HEK293T (cell line): Measurements from ENCODE around the gene LRRC27.

Experiments
- CTCF ChIA-PET: fragments of 350-600 bp; formaldehyde crosslinking; extraction: SDS; loops from one replicate; lab custom pipeline; 2021; ENCODE audit warnings: antibody characterized with exemption, inconsistent platforms; lab: Yijun Ruan, JAX
- POLR2A ChIA-PET: fragments of 350-600 bp; formaldehyde crosslinking; extraction: SDS; loops from one replicate; lab custom pipeline; 2020; ENCODE audit warnings: antibody characterized with exemption, inconsistent platforms; lab: Yijun Ruan, JAX
- DNase-seq: peaks from one replicate; pipeline ENCODE4 v3.0.0; 2012; ENCODE audit warnings: mixed read lengths; ENCODE audit errors: extremely low spot score
- ARNT ChIP-seq: fragments of 450-650 bp; IDR thresholded peaks from 2 replicates; pipeline ENCODE4 v1.6.1; 2017; ENCODE audit warnings: mild to moderate bottlenecking
- BHLHE40 ChIP-seq: fragments of 450-650 bp; IDR thresholded peaks from 2 replicates; pipeline ENCODE4 v1.6.1; 2016; ENCODE audit warnings: mild to moderate bottlenecking, moderate library complexity, borderline replicate concordance
- CTBP1 ChIP-seq: fragments of 450-650 bp; IDR thresholded peaks from 2 replicates; pipeline ENCODE4 v1.6.1; 2016; ENCODE audit warnings: borderline replicate concordance
- ELF4 ChIP-seq: fragments of 450-650 bp; IDR thresholded peaks from 2 replicates; pipeline ENCODE4 v1.6.1; 2017; ENCODE audit warnings: antibody characterized with exemption
- FOXA1 ChIP-seq: fragments of 450-650 bp; IDR thresholded peaks from 2 replicates; pipeline ENCODE4 v1.6.1; 2016; ENCODE audit warnings: mild to moderate bottlenecking
- FOXK2 ChIP-seq: fragments of 450-650 bp; IDR thresholded peaks from 2 replicates; pipeline ENCODE4 v1.6.1; 2016; ENCODE audit warnings: mild to moderate bottlenecking
- FOXM1 ChIP-seq: fragments of 450-650 bp; IDR thresholded peaks from 2 replicates; pipeline ENCODE4 v1.6.1; 2017; ENCODE audit warnings: mild to moderate bottlenecking, borderline replicate concordance
- HDGF ChIP-seq: fragments of 450-650 bp; IDR thresholded peaks from 2 replicates; pipeline ENCODE4 v1.6.1; 2017; ENCODE audit warnings: antibody characterized with exemption, borderline replicate concordance
- L3MBTL2 ChIP-seq: fragments of 450-650 bp; conservative IDR thresholded peaks from 2 replicates; pipeline ENCODE4 v1.6.1; 2016; ENCODE audit warnings: mild to moderate bottlenecking
- LEF1 ChIP-seq: fragments of 450-650 bp; IDR thresholded peaks from 2 replicates; pipeline ENCODE4 v1.6.1; 2017; ENCODE audit warnings: mild to moderate bottlenecking, borderline replicate concordance
- NFRKB ChIP-seq: fragments of 450-650 bp; IDR thresholded peaks from 2 replicates; pipeline ENCODE4 v1.6.1; 2016; ENCODE audit warnings: mild to moderate bottlenecking, moderate library complexity
- PKNOX1 ChIP-seq: fragments of 450-650 bp; IDR thresholded peaks from 2 replicates; pipeline ENCODE4 v1.6.1; 2016
- SP1 ChIP-seq: fragments of 450-650 bp; IDR thresholded peaks from 2 replicates; pipeline ENCODE4 v1.6.1; 2017
- SUZ12 ChIP-seq: fragments of 450-650 bp; IDR thresholded peaks from 2 replicates; pipeline ENCODE4 v1.6.1; 2016; ENCODE audit warnings: mild to moderate bottlenecking
- TARDBP ChIP-seq: fragments of 450-650 bp; IDR thresholded peaks from 2 replicates; pipeline ENCODE4 v1.6.1; 2016
- ZNF384 ChIP-seq: fragments of 450-650 bp; IDR thresholded peaks from 2 replicates; pipeline ENCODE4 v1.6.1; 2016

LRRC27 gene

GRCh38 chr10:132403511-132404168 lies 71.6 kb downstream of the LRRC27 start:
- ChIA-PET POLR2A (no interaction called here), CTCF (no interaction called here)
- DNase-seq, result no peak
- TF ChIP-seq ELF4, result no peak
- TF ChIP-seq L3MBTL2, result no peak
- no peak for TF ChIP-seq NFRKB
- no peak for TF ChIP-seq HDGF
- TF ChIP-seq TARDBP, result no peak
- TF ChIP-seq ZNF384, result no peak
- no peak for TF ChIP-seq LEF1
- TF ChIP-seq FOXM1, result no peak
- no peak for TF ChIP-seq ARNT
- TF ChIP-seq CTBP1, result no peak
- no peak for TF ChIP-seq SUZ12
- TF ChIP-seq FOXA1, result no peak
- TF ChIP-seq FOXK2, result no peak
- no peak for TF ChIP-seq SP1

GRCh38 chr10:132404169-132404880 lies 72.3 kb downstream of the LRRC27 start:
- ChIA-PET CTCF (no interaction called here), POLR2A (no interaction called here)
- TF ChIP-seq FOXA1, result no peak
- TF ChIP-seq L3MBTL2, result no peak
- no peak for TF ChIP-seq SUZ12
- no peak for TF ChIP-seq ELF4
- TF ChIP-seq ZNF384, result no peak
- TF ChIP-seq PKNOX1, result no peak
- TF ChIP-seq BHLHE40, result no peak
- no peak for TF ChIP-seq NFRKB
- no peak for TF ChIP-seq LEF1
- TF ChIP-seq SP1, result no peak
- TF ChIP-seq FOXK2, result no peak
- TF ChIP-seq CTBP1, result no peak
- no peak for TF ChIP-seq HDGF
- no peak for TF ChIP-seq ARNT
- TF ChIP-seq TARDBP, result no peak
- no peak for TF ChIP-seq FOXM1
- DNase-seq, result no peak

- no peak for DNase-seq
- no peak for TF ChIP-seq LEF1
- no peak for TF ChIP-seq BHLHE40
- TF ChIP-seq SUZ12, result no peak
- TF ChIP-seq NFRKB, result no peak
- TF ChIP-seq FOXA1, result no peak
- no peak for TF ChIP-seq SP1
- TF ChIP-seq FOXM1, result no peak
- no peak for TF ChIP-seq FOXK2
- TF ChIP-seq ARNT, result no peak
- TF ChIP-seq ELF4, result no peak
- TF ChIP-seq PKNOX1, result no peak
- TF ChIP-seq CTBP1, result no peak
- no peak for TF ChIP-seq ZNF384
- TF ChIP-seq HDGF, result no peak
- TF ChIP-seq TARDBP, result no peak
- no peak for TF ChIP-seq L3MBTL2
- CTCF ChIA-PET, result no interaction called here
- POLR2A ChIA-PET, result no interaction called here
Observed at GRCh38 chr10:132404911-132405462, 73.0 kb downstream of the LRRC27 start.

- CTCF ChIA-PET, result no interaction called here
- POLR2A ChIA-PET, result no interaction called here
- TF ChIP-seq CTBP1, result no peak
- TF ChIP-seq FOXM1, result no peak
- no peak for TF ChIP-seq PKNOX1
- no peak for TF ChIP-seq FOXA1
- no peak for TF ChIP-seq SUZ12
- no peak for TF ChIP-seq L3MBTL2
- no peak for TF ChIP-seq ELF4
- no peak for TF ChIP-seq TARDBP
- TF ChIP-seq FOXK2, result no peak
- no peak for TF ChIP-seq NFRKB
- TF ChIP-seq HDGF, result no peak
- TF ChIP-seq LEF1, result no peak
- no peak for TF ChIP-seq ARNT
- no peak for TF ChIP-seq BHLHE40
- TF ChIP-seq SP1, result no peak
- TF ChIP-seq ZNF384, result no peak
- DNase-seq, result no peak
Observed at GRCh38 chr10:132405463-132405991, 73.5 kb downstream of the LRRC27 start.

DNA sequence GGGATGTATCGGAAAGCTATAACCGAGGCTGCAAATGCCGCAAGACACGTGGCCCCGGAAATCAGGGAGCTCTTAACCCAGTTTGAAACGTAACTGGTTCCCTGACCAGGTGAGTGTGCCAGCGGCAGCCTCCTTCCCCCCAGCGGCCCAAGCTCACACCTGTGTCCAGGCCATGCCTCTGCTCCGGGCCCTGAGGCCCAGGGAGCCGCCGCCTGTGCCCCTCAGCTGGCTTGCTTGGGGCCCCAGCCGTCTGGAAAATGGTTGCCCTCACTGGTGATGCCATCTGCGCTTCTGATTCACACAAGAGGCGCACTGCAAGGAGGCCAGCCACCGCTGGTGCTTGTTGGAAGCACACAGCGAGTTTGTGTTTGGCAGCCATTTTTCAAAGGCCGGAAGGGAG lies 74.2 kb downstream of the LRRC27 start:
- TF ChIP-seq ARNT (no peak), TARDBP (no peak), BHLHE40 (no peak), ZNF384 (no peak)
- CTCF ChIA-PET, result no interaction called here
- POLR2A ChIA-PET, result no interaction called here
- no peak for DNase-seq
